Measurements from ENCODE around the gene GPR152.
"Not testable (repeated sequence)": the region's sequence is repeated elsewhere in the genome, so short reads cannot be mapped to it uniquely, and the experiment has no call there.

GPR152 gene

GRCh38 chr11:67407688-67408163, 44.8 kb downstream of the GPR152 start:
- no peak for DNase-seq

GRCh38 chr11:67406969-67407687, 45.4 kb downstream of the GPR152 start:
- DNase-seq, result no peak

GRCh38 chr11:67406420-67406968, 46.0 kb downstream of the GPR152 start:
- no peak for DNase-seq

DNA sequence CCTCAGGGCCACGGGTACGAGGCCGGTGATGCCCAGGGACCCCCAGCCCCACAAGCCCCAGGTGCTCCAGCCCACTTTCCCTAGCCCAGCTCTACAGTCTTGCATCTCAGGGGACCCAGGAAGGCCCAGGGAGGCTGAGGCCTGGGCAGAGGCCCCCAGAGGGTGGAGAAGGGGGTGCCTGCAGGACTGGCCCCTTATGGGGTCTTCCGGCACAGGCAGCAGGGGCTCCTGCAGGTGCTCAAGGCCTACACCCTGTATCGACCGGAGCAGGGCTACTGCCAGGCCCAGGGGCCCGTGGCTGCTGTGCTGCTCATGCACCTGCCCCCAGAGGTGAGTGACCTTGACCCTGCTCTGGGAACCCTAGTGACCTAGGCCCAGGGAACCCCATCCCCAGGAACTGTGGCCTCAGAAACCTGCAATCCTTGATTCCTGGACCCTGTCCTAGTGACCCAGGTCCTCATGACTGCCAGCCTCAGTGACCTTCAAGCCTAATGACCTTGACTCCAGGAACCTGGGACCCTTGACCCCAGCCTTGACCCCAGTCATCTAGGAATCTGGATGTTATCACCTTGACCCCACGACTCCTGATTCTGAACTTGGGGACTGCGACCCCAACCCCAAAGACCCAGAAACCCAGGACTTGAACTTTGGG, 46.7 kb downstream of the GPR152 start:
- no peak for DNase-seq

- no peak for DNase-seq
These were observed 47.3 kb downstream of the GPR152 start for GRCh38 chr11:67405196-67405567.

DNA sequence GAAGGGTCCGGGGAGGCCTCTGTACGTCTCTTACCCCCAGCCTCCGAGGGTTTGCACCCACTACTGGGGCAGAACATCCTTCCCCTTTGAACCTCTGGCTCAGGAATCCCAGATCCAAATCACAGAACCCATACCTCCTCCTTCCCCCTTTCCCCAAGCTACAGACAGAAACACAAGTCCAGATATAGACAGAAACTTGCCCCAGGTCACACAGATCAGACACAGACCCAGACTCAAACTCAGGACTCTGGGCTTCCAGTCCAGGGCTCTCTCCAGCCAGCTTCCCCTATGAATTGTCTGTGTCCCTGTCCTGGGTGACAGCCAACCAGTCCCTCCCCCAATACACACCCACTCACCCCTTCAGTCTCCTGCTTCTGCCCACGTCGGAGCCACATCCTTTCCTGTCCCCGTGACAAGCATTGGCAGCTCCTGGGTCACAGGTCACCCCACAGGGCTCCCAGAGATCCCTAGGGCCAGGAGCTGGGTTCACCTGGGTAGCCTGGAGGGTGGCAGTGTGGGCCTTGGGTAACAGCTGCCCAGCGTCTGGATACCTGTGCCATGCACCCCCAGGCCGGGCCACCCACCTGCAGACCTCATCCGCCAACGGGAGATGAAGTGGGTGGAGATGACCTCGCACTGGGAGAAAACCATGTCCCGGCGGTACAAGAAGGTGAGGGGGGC, 47.9 kb downstream of the GPR152 start:
- DNase-seq, result no peak

- DNase-seq, result not testable (repeated sequence)
These were observed 49.4 kb downstream of the GPR152 start for GRCh38 chr11:67403085-67403484.

GRCh38 chr11:67402192-67402839, 50.2 kb downstream of the GPR152 start:
- DNase-seq, result not testable (repeated sequence)

GRCh38 chr11:67401495-67402191, 50.9 kb downstream of the GPR152 start, which contains the start of gene PPP1CA:
Gene PPP1CA (minus strand): TSS chr11:67401858. CDS start chr11:67401782, 76 bp downstream.
- peak; percentile 96 for DNase-seq
